ENCODE results near the gene CLASP1. TPM values are rescaled to one million over a fixed set of nuclear protein-coding genes. Genes with fewer than 3 reads are reported as not detected.

CLASP1 gene
- total RNA-seq, 4 donors from 2014 or later, result 28.9 to 58.0 (median 41.9) TPM

GRCh38 chr2:121288454-121289231 lies 360.6 kb downstream of the CLASP1 start:
- Histone ChIP-seq H3K9me3 (no peaks in the 10 kb centered on the region), H3K36me3 (no peaks in the 10 kb centered on the region), H3K4me3 (no peak overlapping the region), H3K27ac (no peak overlapping the region), H3K4me1 (peaks cover 0 to 33% (median 0%) of the 10 kb centered on the region in 3 donors), H3K27me3 (peaks cover 0 to 26% (median 0%) of the 10 kb centered on the region in 4 donors)
- no peak for TF ChIP-seq CTCF (IDR thresholded peaks at IDR 0.05)
- no peak for TF ChIP-seq POLR2A (IDR thresholded peaks at IDR 0.05)
- DNase-seq, result no peak
- WGBS, 2 donors, result 55% methylated on average over 9 to 11 of the region's 12 CpGs
- intact Hi-C loops (cut with DNase I), result no loop called here

- no peak overlapping the region for H3K27ac ChIP-seq
- TF ChIP-seq POLR2A (IDR thresholded peaks at IDR 0.05) (no peak), CTCF (IDR thresholded peaks at IDR 0.05) (no peak)
- 85 to 90% methylated on average over 2 to 4 of the region's 4 CpGs for WGBS, 2 donors
- intact Hi-C loops (cut with DNase I), result no loop called here
- no peak for DNase-seq
- H3K4me3 ChIP-seq, result no peak overlapping the region
- no peaks in the 10 kb centered on the region for H3K9me3 ChIP-seq
- H3K36me3 ChIP-seq, result no peaks in the 10 kb centered on the region
- peaks cover 0 to 33% (median 0%) of the 10 kb centered on the region in 4 donors for H3K27me3 ChIP-seq
- peaks cover 0 to 40% (median 0%) of the 10 kb centered on the region in 3 donors for H3K4me1 ChIP-seq
These were observed 361.3 kb downstream of the CLASP1 start for GRCh38 chr2:121287956-121288355.

Small RNA genes lying within 50 kb of the gene (small RNA-seq; reads per million reads assigned to genes)
- 0 reads per million in 4 donors for gene RF00019
- gene RNU4ATAC, result 61.3 to 215 (median 157) reads per million in 4 donors

Other genes with a start within 250 kb of the CLASP1 start
- not detected for gene RNU4ATAC, start 118.6 kb downstream of the CLASP1 start, total RNA-seq
- gene NIFK, start 87.4 kb upstream of the CLASP1 start, total RNA-seq, result 10 to 100 TPM; 40.3 to 79.2 (median 57.1) TPM
- gene TSN, start 106.2 kb upstream of the CLASP1 start, total RNA-seq, result 10 to 100 TPM; 27.0 to 38.9 (median 34.9) TPM